Activated naive CD4-positive, alpha-beta T cell (primary cell): ENCODE measurements around the gene EHD1.
A peak's percentile ranks its signal among the peaks of the same experiment; 100 is the strongest.

ENCODE experiments used
- DNase-seq, 4 experiments: peaks; one replicate each; lab custom pipeline; 2025; lab: John Stamatoyannopoulos, UW

The EHD1 gene

DNA sequence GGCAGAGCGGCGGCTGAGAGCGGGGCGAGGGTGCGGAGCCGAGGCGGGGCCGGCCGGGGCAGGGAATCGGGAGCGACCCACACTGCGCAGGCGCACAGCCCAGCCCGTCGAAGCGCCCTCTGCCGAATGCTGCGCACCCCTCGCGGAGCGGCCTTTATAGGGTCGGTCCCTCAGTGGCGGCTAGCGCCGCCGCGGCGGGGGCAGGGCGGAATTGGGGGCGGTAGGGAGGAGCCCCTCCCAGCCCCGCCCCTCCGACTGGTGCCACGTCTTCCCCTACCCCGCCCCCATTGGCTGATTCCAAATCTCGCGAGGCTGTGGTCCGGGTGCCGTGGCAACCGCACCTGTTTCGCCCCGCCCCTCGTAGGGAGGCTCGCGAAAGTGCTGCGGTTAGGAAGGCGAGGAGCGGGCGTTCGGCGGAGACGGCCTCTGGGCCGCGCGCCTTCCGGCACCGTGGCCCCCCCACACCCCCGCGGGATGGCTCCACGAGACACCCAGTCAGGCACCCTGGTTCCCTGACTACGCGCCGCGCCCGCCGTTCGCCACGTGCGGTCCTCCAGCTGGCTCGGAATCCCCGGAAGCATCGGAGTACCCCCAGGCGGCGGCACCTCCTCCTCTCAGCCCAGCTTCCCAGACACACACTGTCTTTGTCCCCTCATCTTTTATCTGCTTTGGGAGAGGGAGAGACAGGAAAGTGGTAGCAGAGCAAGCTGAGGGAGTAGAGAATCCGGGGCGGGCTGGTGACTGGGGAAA, at the start of gene EHD1:
Gene EHD1, minus strand, starts transcription at position 128 of the 750 bp plus-strand sequence. CDS start 157 bp downstream, outside the sequence.
- DNase-seq: peak; percentile 99

- no peak for DNase-seq
Observed at GRCh38 chr11:64926689-64927088, 48.3 kb upstream of the EHD1 start.

DNA sequence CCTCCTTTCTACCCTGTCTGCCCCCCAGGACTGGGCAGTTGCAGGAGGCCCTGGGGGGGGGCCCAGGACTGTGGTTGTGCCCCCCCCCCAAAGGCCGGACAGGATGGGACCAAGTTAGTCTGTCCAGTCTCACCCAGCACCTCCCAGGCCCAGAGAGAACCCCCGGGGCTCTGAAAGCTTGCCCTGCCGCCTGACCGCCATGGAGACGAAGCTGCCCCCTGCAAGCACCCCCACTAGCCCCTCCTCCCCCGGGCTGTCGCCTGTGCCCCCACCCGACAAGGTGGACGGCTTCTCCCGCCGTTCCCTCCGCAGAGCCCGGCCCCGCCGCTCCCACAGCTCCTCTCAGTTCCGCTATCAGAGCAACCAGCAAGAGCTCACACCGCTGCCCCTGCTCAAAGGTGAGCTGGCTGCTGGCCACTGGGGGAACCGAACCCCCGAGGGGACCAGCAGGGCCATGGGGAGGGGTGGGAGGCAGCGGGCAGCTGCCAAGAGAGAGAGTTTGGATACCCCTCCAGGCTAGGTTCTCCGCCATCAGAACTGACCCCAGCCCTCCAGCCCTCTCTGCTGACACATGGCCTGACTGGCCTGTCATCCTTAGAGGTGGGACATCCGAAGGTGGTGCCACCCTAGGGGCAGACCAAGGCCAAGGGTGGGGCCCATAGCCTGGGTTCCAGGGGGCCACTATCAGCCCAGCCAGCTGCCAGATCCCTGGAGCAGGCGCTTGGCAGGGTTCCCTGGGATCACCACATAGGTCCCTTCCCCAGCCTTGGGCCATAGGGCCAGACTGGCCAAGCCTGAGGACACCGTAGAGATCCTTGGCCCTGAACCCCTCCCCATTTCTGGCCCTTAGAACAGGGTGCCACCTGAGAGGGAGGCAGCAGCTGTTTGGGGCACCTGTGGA, 47.4 kb upstream of the EHD1 start:
- no peak for DNase-seq

DNA sequence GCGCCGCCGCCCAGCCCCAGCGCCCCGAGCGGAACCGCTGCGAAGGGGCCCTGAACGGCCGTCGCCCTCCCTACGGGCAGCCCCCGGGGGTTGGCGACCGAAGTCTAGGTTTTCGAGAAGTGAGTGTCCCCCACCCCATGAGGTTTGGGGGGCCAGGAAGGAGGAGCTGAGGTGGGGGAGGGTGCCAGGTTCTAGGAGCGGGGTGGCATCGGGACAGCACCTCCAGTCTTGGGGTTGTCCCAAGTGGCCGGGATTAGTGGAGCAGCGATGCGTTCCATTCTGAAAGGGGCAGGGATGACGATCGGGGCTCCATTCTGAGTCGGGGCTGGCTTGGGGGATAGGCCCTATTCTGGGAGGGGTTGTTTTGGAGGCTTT, 46.5 kb upstream of the EHD1 start:
- no peak for DNase-seq

DNA sequence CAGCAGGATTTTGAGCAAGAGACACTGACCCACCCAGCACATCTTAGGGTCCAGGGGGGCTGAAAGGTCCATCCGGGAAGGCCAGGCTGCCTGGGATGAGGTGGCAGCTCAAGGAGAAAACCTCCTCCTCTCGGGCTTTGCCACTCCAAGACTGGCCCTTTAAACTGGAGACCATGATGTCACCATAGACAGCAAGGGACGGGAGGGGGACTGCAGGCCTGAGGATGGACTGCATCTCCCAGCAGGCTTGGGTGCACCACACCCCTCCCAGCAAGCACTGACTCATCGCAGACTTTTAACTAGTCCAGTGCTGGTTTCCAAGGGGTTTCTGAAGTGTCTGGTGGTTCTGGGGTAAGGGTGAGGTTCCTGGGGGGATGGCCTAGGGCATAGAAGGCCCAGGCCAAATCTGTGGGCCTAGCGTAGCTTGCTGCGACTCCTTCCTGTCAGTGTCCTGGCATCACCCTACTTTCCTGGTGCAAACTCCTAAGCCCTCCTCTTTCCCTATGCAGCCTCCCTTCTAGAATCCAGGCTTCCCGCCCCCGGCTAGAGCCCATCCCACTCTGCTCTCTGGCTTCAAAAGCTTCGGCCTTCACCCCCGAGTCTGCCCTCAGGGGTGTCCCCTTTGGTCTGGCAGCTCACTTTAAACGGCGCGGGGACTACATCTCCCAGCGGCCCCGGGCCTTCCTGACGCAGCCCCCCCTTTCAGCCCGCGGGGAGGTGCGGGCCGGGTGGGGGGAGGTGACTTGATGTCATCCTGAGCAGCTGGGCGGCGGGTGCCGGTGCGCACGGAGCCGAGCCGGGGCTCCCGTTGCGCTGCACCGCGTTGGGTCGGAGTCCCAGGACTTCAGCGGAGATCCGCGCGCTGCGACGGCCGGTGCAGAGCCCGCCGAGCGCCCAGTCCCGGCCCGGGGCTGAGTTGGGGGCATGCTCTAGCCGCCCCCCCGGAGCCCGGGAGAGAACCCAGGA, 45.8 kb upstream of the EHD1 start, which contains the start of gene PPP2R5B:
Gene PPP2R5B, plus strand, starts transcription at position 746 of the 966 bp plus-strand sequence. CDS start 1,046 bp downstream, outside the sequence.
- peak; percentile 50 to 91 (median 64) for DNase-seq

DNA sequence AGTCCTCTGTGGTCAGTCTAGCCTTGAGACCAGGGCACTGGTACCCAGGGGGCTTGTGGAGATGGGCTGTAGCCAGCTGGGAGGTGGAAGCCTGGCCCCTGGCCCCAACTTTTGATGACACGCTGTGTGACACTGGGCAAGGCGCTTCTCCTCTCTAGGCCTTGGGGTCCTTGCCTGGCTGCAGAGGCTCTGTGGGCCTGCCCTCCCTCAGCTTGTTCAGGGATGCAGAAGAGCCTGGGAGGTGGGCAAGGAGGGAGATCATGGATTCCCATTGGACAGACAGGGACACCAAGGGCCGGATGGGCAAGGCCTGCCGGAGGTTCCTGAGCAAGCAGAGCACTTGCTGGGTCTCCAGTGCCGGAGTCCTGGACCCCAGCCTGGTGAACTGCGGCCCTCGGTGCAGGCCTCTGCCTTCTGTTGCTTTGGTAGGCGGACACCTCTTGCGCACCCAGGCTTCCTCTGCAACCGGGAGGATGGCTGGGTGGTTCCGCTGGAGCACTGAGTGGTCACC, 44.8 kb upstream of the EHD1 start:
- no peak for DNase-seq

DNA sequence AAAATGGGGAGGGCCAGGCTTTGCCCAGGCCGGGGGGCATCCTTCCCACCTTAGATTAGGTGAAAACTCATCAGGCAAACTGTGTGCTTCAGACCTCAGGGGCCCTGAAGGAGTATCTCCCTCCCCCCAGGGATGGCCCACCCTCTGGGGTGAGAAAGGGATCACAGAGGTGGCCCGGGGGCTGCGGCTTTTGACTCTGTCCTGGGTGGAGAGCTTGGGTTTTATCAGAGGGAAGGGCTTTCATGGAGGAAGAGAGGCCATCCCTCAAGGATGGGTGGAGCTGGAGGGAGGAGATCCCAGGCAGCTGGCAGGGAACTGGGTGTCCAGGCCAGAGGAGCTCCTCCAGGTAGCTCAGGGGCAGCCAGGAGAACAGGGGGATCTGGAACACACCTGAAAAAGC, 43.0 kb upstream of the EHD1 start:
- DNase-seq: no peak

- DNase-seq: no peak
Observed at GRCh38 chr11:64920124-64920523, 41.7 kb upstream of the EHD1 start.

GRCh38 chr11:64919627-64920026, 41.2 kb upstream of the EHD1 start:
- DNase-seq: no peak

DNA sequence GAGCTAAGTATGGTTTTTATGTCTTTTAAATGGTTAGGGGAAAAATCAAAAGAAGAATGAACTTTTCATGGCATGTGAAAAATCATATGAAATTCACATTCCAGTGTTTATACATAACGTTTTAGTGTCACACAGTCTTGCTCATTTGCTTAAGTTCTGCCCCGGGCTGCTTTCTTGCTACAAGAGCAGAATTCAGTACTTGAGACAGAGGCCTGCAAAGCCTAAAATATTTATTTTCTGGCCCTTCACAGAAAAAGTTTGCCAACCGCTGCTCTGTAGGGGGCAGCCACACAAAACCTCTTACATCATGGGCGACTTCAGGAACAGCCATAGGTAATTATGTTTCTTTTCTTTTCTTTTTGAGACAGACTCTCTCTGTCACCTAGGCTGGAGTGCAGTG, 39.6 kb upstream of the EHD1 start:
- no peak for DNase-seq

- no peak for DNase-seq
Observed at GRCh38 chr11:64917663-64917995, 39.2 kb upstream of the EHD1 start.

GRCh38 chr11:64916775-64917662, 38.6 kb upstream of the EHD1 start, which contains the start of gene ATG2A:
TSS of gene ATG2A (minus strand) at chr11:64917209. CDS start at chr11:64917135, 74 bp downstream.
- peak; percentile 93 to 99 (median 96) for DNase-seq

DNA sequence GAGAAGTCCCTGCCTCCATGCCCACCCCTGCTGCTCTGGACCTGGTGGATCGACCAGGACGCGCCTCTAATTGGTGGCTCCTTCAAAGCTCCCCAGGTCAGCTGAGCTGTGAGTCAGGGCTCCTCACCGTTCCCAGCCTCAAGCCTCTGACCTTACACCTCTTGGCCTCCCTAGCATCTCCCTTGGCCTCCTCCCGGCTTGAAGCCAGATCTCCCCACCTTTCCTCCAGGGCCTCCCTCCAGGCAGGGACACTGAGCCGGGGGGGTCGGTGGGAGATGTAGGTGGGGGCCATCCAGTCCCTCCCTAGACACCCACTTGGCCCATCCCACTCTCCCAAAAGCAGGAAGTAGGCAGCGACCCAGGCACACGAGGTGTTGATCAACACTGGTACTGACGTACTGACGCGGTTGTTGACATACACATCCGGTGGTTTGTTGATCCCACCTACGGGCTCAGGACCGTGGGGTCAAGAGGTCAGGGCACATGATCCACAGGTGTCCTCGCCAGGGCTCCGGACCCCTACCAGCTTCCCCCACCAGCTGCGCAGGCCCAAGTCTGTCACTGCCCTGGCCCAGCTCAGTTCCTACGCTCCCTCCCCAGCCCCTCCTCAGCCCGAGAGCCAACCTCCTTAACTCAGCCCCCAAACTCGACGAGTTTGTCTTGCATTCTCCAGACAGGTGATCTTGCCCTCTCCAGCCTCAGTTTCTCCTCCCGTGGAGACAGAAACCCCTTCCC, 37.8 kb upstream of the EHD1 start:
- peak in 1 of 4 experiments; percentile 30 for DNase-seq

DNA sequence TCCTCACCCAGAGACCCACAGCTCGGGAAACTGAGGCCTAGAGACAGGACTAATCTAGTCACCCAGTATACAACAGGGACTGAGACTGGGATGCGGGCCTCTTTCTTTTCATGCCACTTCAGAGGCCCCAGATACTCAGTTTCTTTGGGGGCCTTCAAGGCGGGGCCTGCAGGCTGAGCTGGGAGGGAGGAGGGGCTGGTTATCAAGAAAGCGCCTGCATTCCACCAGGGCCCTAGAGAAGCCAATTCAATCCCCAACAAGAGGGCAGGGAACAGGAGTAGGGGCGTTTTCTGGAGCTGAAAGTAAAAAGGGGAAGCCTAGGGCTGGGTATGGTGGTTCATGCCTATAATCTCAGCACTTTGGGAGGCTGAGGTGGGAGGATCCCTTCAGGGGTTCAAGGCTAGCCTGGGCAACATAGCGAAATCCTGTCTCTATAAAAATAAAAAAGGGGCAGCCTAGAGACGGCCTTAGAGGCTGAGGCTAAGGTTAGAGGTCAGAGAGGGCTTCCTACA, 37.0 kb upstream of the EHD1 start:
- no peak for DNase-seq

- no peak for DNase-seq
Observed at GRCh38 chr11:64914123-64914522, 35.7 kb upstream of the EHD1 start.

- no peak for DNase-seq
Observed at GRCh38 chr11:64913171-64913727, 34.8 kb upstream of the EHD1 start.

DNA sequence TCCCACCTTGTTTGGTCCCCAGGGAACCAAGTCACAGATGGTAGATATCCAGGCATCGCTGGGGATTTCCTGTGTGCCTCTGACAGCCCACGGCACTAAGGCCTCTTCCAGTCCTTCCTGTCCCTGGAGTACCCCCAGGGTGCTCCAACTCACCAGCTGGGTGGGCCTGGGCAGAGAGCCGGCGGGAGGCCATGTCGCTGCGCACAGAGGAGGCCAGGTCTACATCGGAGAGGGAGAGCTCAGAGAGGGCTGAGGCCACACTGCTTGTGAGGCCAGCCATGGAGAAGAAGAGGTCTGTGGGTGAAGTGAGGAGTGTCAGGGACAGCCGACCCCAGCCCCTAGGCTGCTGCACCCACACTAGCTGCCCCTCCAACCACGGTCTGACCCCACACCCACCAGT, 33.3 kb upstream of the EHD1 start:
- DNase-seq: no peak

- DNase-seq: no peak
Observed at GRCh38 chr11:64911142-64911541, 32.7 kb upstream of the EHD1 start.

- DNase-seq: no peak
Observed at GRCh38 chr11:64910451-64911093, 32.2 kb upstream of the EHD1 start.
